SK-N-SH (cell line): ENCODE results near the gene SLC6A3. TPM values are rescaled to one million over a fixed set of nuclear protein-coding genes. Genes with fewer than 3 reads are reported as not detected.
"Not testable (repeated sequence)": the region's sequence is repeated elsewhere in the genome, so short reads cannot be mapped to it uniquely, and the experiment has no call there.

ENCODE experiments used
- CTCF ChIA-PET: fragments of 300-600, 350-600 bp; formaldehyde crosslinking; extraction: SDS; loops from one replicate; lab custom pipeline; 2021; lab: Yijun Ruan, JAX
- POLR2A ChIA-PET: fragments of 350-600 bp; sonication (Branson Sonifier 250); formaldehyde crosslinking; extraction: SDS; loops from one replicate; lab custom pipeline; 2020; ENCODE audit warnings: antibody characterized with exemption, inconsistent platforms; lab: Yijun Ruan, JAX
- DNase-seq: peaks from one replicate; pipeline ENCODE4 v3.0.0; 2012
- H2AFZ ChIP-seq: fragments of 200-600 bp; sonication (generic); 2 replicates; pipeline ENCODE4 v1.8.1; 2016; ENCODE audit warnings: antibody characterized with exemption, mild to moderate bottlenecking, low read depth
- H3F3A ChIP-seq: fragments of 200-600 bp; sonication (generic); replicated peaks from 2 replicates; pipeline ENCODE3; 2016; ENCODE audit warnings: antibody characterized with exemption, mild to moderate bottlenecking; ENCODE audit not compliant: insufficient read depth
- H3K27ac ChIP-seq, 2 experiments: fragments of 200-500 bp in 1 of 2; fragments of 200-600 bp in 1 of 2; sonication (Bioruptor generic) in 1 of 2; sonication (generic), shearing (Covaris generic) in 1 of 2; 2 replicates each; pipeline versions ENCODE4 v1.5.1 to v1.6.1; 2014 to 2016; ENCODE audit warnings: low read depth in 2 of 2, inconsistent platforms in 1 of 2, low read length in 1 of 2, mild to moderate bottlenecking in 1 of 2, mixed read lengths in 1 of 2
- H3K27me3 ChIP-seq: fragments of 200-600 bp; sonication (generic), shearing (Covaris generic); 2 replicates; pipeline ENCODE4 v1.6.1; 2016; ENCODE audit warnings: mixed run types; ENCODE audit not compliant: insufficient read depth
- H3K36me3 ChIP-seq, 2 experiments: fragments of 200-500 bp in 1 of 2; fragments of 200-600 bp in 1 of 2; sonication (Bioruptor generic) in 1 of 2; sonication (generic) in 1 of 2; replicated peaks in 1 of 2; 2 replicates each; pipeline versions ENCODE3 to v1.5.1; 2014 to 2016; ENCODE audit warnings: low read length in 1 of 2, mild to moderate bottlenecking in 1 of 2; ENCODE audit not compliant: insufficient read depth in 2 of 2, control insufficient read depth in 1 of 2
- H3K4me1 ChIP-seq, 2 experiments: fragments of 200-500 bp in 1 of 2; fragments of 200-600 bp in 1 of 2; sonication (Bioruptor generic) in 1 of 2; sonication (generic), shearing (Covaris generic) in 1 of 2; 2 replicates each; pipeline versions ENCODE4 v1.5.1 to v1.6.1; 2014 to 2016; ENCODE audit warnings: low read depth in 1 of 2, low read length in 1 of 2, mixed run types in 1 of 2; ENCODE audit not compliant: insufficient read depth in 2 of 2, control insufficient read depth in 1 of 2
- H3K4me2 ChIP-seq: fragments of 200-600 bp; sonication (generic), shearing (Covaris generic); 2 replicates; pipeline ENCODE4 v1.6.1; 2017; ENCODE audit warnings: mixed run types
- H3K4me3 ChIP-seq, 2 experiments: fragments of 200-500 bp in 1 of 2; fragments of 200-600 bp in 1 of 2; sonication (Bioruptor generic) in 1 of 2; sonication (generic), shearing (Covaris generic) in 1 of 2; 2 replicates each; pipeline versions ENCODE4 v1.5.1 to v1.8.1; 2014 to 2016; ENCODE audit warnings: low read depth in 2 of 2, inconsistent platforms in 1 of 2, low read length in 1 of 2, mild to moderate bottlenecking in 1 of 2, mixed read lengths in 1 of 2, moderate library complexity in 1 of 2
- H3K79me2 ChIP-seq: fragments of 200-600 bp; sonication (generic); 2 replicates; pipeline ENCODE4 v1.8.1; 2017; ENCODE audit warnings: mild to moderate bottlenecking; ENCODE audit not compliant: insufficient read depth
- H3K9ac ChIP-seq: fragments of 200-600 bp; sonication (generic); 2 replicates; pipeline ENCODE4 v1.6.1; 2017; ENCODE audit warnings: mixed run types
- H3K9me2 ChIP-seq: fragments of 200-600 bp; sonication (generic); 2 replicates; pipeline ENCODE4 v1.6.1; 2017; ENCODE audit warnings: mixed run types
- H3K9me3 ChIP-seq: fragments of 200-600 bp; sonication (generic); 2 replicates; pipeline ENCODE4 v1.6.1; 2017; ENCODE audit warnings: mixed run types, mild to moderate bottlenecking, moderate library complexity
- H4K20me1 ChIP-seq: fragments of 200-600 bp; sonication (generic); 2 replicates; pipeline ENCODE4 v1.6.1; 2017; ENCODE audit warnings: mild to moderate bottlenecking, mixed run types; ENCODE audit not compliant: insufficient read depth
- CHD2 ChIP-seq: fragments of 150-350 bp; IDR thresholded peaks from 2 replicates; pipeline ENCODE4 v1.6.1; 2018; ENCODE audit warnings: low read length; ENCODE audit not compliant: partially characterized antibody
- ELF1 ChIP-seq: IDR thresholded peaks from 2 replicates; pipeline ENCODE4 v1.4.0; 2012
- EP300 ChIP-seq, 2 experiments: IDR thresholded peaks; 2 replicates each; pipeline versions ENCODE4 v1.4.0 to v1.6.1; 2012; ENCODE audit warnings: borderline replicate concordance in 1 of 2, low read depth in 1 of 2, low read length in 1 of 2
- FOXJ3 ChIP-seq: sonication (generic); formaldehyde crosslinking; IDR thresholded peaks from 2 replicates; pipeline ENCODE4 v1.5.1; 2020; ENCODE audit warnings: mild to moderate bottlenecking, missing genetic modification reagents
- FOXM1 ChIP-seq: IDR thresholded peaks from 2 replicates; pipeline ENCODE4 v1.4.0; 2012; ENCODE audit warnings: low read depth, mild to moderate bottlenecking
- GABPA ChIP-seq: IDR thresholded peaks from 2 replicates; pipeline ENCODE4 v1.4.0; 2012; ENCODE audit warnings: low read depth, mild to moderate bottlenecking
- NFIC ChIP-seq: IDR thresholded peaks from 2 replicates; pipeline ENCODE4 v1.4.0; 2012; ENCODE audit warnings: borderline replicate concordance
- SIN3A ChIP-seq: IDR thresholded peaks from 2 replicates; pipeline ENCODE4 v1.6.1; 2012; ENCODE audit warnings: low read depth, mild to moderate bottlenecking, low read length, moderate library complexity, borderline replicate concordance
- SMC3 ChIP-seq: IDR thresholded peaks from 2 replicates; pipeline ENCODE4 v1.6.1; 2012; ENCODE audit warnings: low read depth, low read length, improper control_type of control experiment
- TAF1 ChIP-seq: IDR thresholded peaks from 2 replicates; pipeline ENCODE4 v1.6.1; 2012; ENCODE audit warnings: low read depth, mild to moderate bottlenecking, low read length, moderate library complexity, borderline replicate concordance
- YY1 ChIP-seq: IDR thresholded peaks from 2 replicates; pipeline ENCODE4 v1.4.0; 2012; ENCODE audit warnings: low read depth, mild to moderate bottlenecking
- ZBTB33 ChIP-seq: IDR thresholded peaks from 2 replicates; pipeline ENCODE4 v1.4.0; 2012; ENCODE audit warnings: low read depth, borderline replicate concordance
- WGBS: methylation state at CpG from one replicate; pipeline ENCODE4 v1.1.6; 2017; ENCODE audit warnings: low lambda C conversion rate; 5-methylcytosine and 5-hydroxymethylcytosine counted together
- polyA plus RNA-seq, 3 experiments: library from polyadenylated mRNA; depleted of rRNA; stranded (reverse); fragments of >200 nt; gene quantifications; 2 replicates each; pipeline ENCODE4 v1.2.3, GENCODE V29; 2012
- TF ChIP-seq, protein P1 (sequence below): fragments of 200-600 bp; sonication (generic); IDR thresholded peaks from 2 replicates; pipeline ENCODE4 v1.6.1; 2017; ENCODE audit warnings: antibody characterized with exemption, mild to moderate bottlenecking, moderate library complexity
- TF ChIP-seq, protein P2 (sequence below): fragments of 150-350 bp; IDR thresholded peaks from 2 replicates; pipeline ENCODE4 v1.6.1; 2017; ENCODE audit warnings: antibody characterized with exemption, low read length, low read depth, borderline replicate concordance

SLC6A3 gene
- polyA plus RNA-seq, 1 of the 3 experiments (the other 2 are of a cell fraction), result not detected

GRCh38 chr5:1374030-1374678 is 71.1 kb downstream of the SLC6A3 start:
- H3K79me2 ChIP-seq, result no peaks in the 10 kb centered on the region
- ChIA-PET POLR2A (no interaction called here), CTCF (interaction anchor here (0.9 kb wide), 1 partner anchor 14 kb away, joined by 3 read pairs; no protein-coding TSS in a partner anchor)
- no peak for DNase-seq
- no peak overlapping the region for H3K27ac ChIP-seq
- no peaks in the 10 kb centered on the region for H3F3A ChIP-seq
- H3K4me1 ChIP-seq, result no peaks in the 10 kb centered on the region
- no peak overlapping the region for H3K9ac ChIP-seq
- no peaks in the 10 kb centered on the region for H3K9me3 ChIP-seq
- no peaks in the 10 kb centered on the region for H3K9me2 ChIP-seq
- no peaks in the 10 kb centered on the region for H3K36me3 ChIP-seq
- no peaks in the 10 kb centered on the region for H4K20me1 ChIP-seq
- no peak overlapping the region for H3K4me3 ChIP-seq
- H3K4me2 ChIP-seq, result no peak overlapping the region
- no peak overlapping the region for H2AFZ ChIP-seq
- WGBS, result 22% methylated on average over 6 of the region's 9 CpGs
- TF ChIP-seq, protein P1, sequence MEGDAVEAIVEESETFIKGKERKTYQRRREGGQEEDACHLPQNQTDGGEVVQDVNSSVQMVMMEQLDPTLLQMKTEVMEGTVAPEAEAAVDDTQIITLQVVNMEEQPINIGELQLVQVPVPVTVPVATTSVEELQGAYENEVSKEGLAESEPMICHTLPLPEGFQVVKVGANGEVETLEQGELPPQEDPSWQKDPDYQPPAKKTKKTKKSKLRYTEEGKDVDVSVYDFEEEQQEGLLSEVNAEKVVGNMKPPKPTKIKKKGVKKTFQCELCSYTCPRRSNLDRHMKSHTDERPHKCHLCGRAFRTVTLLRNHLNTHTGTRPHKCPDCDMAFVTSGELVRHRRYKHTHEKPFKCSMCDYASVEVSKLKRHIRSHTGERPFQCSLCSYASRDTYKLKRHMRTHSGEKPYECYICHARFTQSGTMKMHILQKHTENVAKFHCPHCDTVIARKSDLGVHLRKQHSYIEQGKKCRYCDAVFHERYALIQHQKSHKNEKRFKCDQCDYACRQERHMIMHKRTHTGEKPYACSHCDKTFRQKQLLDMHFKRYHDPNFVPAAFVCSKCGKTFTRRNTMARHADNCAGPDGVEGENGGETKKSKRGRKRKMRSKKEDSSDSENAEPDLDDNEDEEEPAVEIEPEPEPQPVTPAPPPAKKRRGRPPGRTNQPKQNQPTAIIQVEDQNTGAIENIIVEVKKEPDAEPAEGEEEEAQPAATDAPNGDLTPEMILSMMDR, result no peak
- no peak for TF ChIP-seq EP300 (IDR thresholded peaks at IDR 0.05; ENCODE audit: borderline replicate concordance in 1 of 2, low read depth in 1 of 2, low read length in 1 of 2)
- TF ChIP-seq FOXM1, result no peak
- no peak for TF ChIP-seq NFIC
- no peak for TF ChIP-seq FOXJ3 (CRISPR knock-in tag)
- TF ChIP-seq CHD2, result no peak
- TF ChIP-seq, protein P2, sequence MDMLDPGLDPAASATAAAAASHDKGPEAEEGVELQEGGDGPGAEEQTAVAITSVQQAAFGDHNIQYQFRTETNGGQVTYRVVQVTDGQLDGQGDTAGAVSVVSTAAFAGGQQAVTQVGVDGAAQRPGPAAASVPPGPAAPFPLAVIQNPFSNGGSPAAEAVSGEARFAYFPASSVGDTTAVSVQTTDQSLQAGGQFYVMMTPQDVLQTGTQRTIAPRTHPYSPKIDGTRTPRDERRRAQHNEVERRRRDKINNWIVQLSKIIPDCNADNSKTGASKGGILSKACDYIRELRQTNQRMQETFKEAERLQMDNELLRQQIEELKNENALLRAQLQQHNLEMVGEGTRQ, result no peak
- TF ChIP-seq SMC3, result no peak
- no peak for TF ChIP-seq ELF1
- no peak for TF ChIP-seq SIN3A
- TF ChIP-seq GABPA, result no peak
- no peak for TF ChIP-seq TAF1
- no peak for TF ChIP-seq YY1
- TF ChIP-seq ZBTB33, result no peak
- TF ChIP-seq, all 33 proteins: peak for 0
- H3K27me3 ChIP-seq, result peaks cover 57% of the 10 kb centered on the region; the same call in 1 of the 2 replicates

GRCh38 chr5:1371972-1372342 is 73.3 kb downstream of the SLC6A3 start:
- H3K9ac ChIP-seq, POLR2A ChIA-PET, H3K79me2 ChIP-seq, H3K4me1 ChIP-seq, DNase-seq, H3K36me3 ChIP-seq, H4K20me1 ChIP-seq, H3F3A ChIP-seq, H2AFZ ChIP-seq, H3K9me3 ChIP-seq, H3K4me2 ChIP-seq, CTCF ChIA-PET, H3K4me3 ChIP-seq, H3K9me2 ChIP-seq, H3K27ac ChIP-seq: not testable (repeated sequence)
- WGBS, result 32% methylated on average over 4 of the region's 4 CpGs
- H3K27me3 ChIP-seq, result peaks cover 65% of the 10 kb centered on the region; the same call in 1 of the 2 replicates
